GM10847 (cell line): ENCODE measurements around the gene ATP6V0A4.

Source experiments
- POLR2A ChIP-seq: IDR thresholded peaks from 2 replicates; pipeline ENCODE4 v1.6.1; 2011; ENCODE audit not compliant: insufficient read length; ENCODE audit errors: extremely low read depth

ATP6V0A4 gene

DNA sequence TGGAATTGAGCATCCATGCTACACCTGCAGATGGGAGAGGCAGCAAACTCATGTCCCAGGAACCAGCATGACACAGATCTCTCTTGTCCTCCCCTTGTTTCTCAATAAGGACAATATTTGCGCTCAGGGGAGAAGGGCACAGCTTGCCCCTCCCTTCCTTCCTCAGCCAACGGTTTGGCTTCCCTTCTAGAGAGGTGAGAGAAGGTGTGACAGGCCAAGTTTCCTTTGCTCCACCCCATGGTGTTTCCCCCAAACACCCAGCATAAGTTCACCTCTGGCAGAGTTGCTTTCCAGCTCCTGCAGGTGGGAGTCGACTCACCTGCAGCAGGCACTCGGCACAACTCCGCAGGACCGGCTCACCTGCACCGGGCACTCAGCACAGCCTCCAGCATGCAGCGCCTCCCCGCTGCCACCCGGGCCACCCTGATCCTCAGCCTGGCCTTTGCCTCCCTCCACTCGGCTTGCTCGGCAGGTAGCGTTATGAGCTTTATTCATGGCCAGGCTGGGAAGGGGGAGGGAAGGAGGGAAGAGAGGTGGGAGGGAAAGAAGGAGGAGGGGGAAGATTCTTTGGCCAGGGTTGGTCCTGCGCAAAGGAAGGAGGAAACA, at the start of gene ATP6V0A4, which contains the start of gene TMEM213:
TSS of gene ATP6V0A4 (minus strand) at position 482 of the 606 bp plus-strand sequence. CDS start 26,949 bp downstream, outside the sequence.
TSS of gene TMEM213 (plus strand) at position 280 of the 606 bp plus-strand sequence. CDS start at position 391, 111 bp downstream.
- no peak for TF ChIP-seq POLR2A

DNA sequence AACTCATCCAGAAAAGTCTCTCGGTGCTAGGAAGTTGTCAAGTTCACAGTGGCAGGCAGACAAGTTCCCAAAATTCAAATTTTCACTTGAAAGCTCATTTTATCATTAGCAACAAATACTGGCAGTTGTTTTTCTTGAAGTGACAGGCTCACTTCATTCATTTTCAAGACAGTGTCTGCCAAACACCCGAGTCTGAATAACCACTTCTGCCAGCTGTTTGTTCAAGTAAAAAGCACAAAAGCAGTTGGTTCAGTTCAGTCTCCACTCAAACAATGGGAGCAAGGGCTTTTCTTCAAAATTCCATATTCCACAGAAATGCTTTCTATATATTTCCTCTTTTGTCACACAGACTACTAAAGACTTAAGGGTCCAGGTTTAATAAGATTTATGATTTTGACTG, 47.7 kb upstream of the ATP6V0A4 start:
- no peak for TF ChIP-seq POLR2A

DNA sequence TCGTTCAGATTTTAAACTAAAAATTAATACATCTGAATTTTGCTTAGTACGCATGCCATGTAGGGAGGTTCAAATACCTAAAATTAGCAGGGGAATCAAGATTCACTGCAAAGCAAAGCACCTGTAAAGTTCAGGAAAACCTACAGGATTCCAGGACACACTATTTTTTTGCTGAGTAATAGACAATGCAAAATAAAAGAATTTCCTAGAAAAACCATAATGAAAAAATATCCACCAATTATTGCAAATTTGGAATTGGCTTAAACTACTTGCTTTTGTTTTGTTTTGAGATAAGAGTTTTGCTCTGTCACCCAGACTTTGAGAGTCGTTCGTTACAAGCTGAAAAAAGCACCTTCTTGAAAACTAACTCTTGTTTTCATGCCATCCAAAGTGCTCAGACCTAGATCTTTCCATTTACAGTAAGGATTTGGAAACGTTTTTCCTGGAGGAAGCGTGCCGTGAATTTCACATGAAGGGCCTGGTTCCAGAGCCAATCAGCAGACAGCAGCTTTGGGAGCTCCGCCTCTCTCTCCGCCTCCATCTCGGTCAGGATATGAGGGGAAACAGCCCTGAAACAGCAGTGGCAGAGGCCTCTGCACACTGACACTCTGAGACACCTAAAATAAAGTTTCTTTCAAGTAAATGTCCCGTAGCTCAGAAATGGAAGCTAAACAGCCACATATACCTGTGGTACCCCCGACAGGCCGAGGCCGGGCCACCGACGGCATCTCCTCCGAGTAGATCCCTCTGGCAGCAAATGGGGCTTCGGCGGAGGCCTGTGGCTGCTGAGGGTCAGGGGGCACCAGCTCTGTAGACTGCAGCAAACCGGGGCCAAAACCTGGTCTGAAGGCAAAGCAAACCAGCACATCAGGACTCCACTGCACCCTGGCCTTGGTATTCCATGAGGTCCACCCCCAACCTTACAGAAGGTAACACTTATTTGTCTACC, 45.9 kb upstream of the ATP6V0A4 start:
- TF ChIP-seq POLR2A: no peak

DNA sequence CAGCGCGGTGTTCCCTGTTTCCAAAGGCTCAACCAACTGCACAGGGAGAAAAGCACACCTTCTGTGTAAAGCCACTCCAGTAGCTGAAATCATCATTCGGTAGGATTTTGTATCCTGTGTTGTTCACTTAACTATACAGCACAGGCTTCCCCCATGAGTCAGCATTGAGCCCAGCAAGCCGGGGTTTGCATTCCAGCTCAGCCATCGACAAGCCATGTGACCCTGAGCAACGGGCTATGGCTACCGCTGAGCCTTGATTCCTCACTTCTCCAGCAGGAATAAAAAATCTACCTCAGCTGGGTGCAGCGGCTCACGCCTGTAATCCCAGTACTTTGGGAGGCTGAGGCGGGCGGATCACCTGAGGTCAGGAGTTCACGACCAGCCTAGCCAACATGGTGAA, 44.1 kb upstream of the ATP6V0A4 start:
- TF ChIP-seq POLR2A: no peak

DNA sequence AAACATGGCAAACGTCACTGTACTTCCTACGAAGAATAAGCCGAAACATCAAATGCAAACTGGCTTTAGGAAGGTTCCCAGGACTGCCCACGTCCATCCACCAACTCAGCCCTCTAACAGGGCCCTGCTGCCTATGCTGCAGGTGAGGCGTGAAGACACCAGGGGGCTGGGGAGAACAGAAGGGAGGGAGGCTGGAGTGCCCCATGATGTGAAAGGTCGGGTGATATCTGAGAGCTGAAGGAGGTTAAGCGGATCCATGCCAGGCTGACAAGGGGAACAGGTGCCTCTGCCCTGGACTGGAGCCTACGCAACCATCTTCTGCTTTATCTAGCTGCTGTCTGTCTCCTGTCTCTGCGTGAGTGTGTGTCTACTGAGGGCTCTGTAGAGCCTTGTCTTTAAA, 40.2 kb upstream of the ATP6V0A4 start:
- no peak for TF ChIP-seq POLR2A

DNA sequence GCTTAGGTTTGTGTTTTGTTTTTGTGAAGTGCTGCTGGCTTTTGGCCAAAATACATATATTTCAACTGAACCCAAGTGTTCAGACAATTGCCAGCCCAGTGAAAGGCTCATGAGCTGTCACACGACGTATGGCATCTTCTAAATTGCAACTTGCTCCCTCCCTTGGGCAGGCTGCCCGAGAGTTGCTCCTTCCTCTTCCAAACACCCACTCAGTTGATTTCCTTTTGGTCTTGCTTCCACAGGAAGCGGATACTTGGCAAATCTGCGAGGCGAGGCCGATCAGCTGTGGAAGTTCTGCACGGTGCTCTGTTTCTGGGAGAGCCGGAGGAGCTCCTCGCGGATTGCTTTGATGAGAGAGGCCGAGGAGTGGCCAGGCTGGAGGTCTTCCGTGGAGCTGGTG, 39.6 kb upstream of the ATP6V0A4 start:
- TF ChIP-seq POLR2A: no peak

DNA sequence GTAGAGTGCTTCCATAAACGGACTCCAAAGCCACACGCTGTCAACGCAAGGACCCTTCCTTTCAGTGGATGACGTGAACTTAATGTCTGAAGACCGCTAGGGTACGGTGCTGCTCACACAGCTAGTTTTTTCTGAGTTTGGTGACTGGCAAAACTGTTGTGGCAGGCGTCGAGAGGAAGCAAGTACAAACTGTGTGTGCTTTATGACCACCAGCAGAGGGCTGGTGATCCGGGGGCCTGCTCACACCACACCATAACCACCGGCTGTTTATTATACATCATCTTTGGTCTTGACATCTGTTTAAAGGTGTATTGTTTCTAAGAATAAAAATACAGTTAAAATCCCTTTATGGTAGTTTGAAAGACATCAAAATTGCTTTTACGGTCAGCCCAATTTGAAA, 37.1 kb upstream of the ATP6V0A4 start:
- no peak for TF ChIP-seq POLR2A

DNA sequence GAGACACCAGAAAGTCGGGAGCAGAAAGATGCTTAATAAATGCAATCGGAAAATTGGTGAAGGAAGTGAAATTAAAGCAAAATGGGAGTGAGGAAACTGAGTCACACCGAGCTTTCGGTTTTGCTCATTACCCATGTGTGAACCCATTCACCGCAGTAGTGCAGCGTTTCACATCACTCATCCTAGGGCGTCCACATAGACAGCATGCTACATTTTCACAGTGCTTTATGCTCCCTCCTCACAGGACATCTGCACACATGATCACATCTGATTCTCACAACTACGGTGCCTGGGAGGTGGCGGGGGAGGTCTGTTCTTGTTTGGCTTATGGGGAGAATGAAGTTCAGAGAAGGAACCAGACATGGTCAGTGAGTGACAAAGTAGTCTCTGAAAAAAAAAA, 36.6 kb upstream of the ATP6V0A4 start:
- no peak for TF ChIP-seq POLR2A

DNA sequence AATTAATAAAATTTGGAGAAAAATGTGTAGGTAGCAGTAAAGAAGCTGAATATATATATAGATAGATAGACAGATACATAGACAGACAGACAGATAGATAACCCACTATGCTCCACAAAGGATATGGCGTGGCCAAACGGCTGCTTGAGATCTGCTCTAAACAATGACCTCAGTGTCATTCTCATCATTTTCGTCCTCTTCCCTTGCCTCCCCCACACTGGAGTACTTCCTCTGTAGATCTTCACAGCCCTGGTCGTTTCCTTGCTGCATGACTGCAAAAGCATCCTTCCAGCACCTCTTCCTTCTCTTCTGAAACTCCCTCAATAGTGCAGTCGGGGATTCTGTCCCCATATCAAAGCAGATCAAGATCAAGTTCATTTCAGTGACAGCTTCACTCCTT, 35.6 kb upstream of the ATP6V0A4 start:
- no peak for TF ChIP-seq POLR2A

DNA sequence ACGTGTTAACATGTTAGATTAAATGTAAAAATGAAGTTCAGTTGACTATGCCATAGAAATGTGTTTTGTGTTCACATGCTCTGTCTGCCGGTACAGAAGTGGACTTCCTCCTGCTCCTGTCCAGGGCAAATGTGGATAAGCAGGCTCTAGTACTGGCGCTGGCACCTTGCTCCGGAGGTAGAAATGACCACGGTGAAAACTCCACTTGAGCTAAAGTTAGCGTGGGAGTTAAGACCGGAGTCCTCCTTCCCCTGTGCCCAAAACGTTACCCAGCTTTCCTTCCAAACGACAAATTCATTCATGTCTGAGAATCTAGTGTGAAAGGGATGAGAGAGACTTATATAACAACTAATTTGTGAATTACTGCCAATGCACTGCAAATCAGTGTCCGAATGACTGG, 35.0 kb upstream of the ATP6V0A4 start:
- TF ChIP-seq POLR2A: no peak

DNA sequence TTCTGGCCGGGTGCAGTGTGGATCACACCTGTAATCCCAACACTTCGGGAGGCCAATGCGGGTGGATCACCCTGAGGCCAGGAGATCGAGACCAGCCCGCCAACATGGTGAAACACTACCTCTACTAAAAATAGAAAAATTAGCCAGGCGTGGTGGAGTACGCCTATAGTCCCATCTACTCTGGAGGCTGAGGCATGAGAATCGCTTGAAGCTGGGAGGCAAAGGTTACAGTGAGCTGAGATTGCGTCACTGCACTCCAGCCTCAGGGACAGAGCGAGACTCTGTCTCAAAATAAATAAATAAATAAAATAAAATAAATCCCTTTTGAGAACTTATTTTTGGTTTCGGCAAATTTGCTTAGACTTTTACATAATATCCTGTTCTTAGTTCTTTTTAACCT, 31.3 kb upstream of the ATP6V0A4 start:
- no peak for TF ChIP-seq POLR2A

DNA sequence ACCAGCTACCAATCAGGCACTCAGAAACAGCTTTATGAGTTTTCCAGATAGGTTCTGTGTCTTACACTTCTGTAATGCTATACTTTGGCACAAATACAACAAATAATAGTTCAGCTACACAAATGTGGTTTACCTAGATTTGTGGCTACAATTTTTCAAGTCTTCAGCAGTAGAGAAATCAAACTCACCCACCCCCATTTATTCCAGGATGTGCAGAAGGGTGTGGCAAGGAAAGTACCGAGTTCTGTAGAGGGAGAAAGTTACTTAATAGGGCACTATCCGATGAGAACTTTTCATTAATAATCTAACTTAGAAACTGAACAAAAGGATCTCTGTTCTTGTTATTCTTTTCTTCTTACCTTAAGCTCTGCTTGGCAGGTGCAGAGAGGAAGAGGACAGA, 30.3 kb upstream of the ATP6V0A4 start:
- TF ChIP-seq POLR2A: no peak

DNA sequence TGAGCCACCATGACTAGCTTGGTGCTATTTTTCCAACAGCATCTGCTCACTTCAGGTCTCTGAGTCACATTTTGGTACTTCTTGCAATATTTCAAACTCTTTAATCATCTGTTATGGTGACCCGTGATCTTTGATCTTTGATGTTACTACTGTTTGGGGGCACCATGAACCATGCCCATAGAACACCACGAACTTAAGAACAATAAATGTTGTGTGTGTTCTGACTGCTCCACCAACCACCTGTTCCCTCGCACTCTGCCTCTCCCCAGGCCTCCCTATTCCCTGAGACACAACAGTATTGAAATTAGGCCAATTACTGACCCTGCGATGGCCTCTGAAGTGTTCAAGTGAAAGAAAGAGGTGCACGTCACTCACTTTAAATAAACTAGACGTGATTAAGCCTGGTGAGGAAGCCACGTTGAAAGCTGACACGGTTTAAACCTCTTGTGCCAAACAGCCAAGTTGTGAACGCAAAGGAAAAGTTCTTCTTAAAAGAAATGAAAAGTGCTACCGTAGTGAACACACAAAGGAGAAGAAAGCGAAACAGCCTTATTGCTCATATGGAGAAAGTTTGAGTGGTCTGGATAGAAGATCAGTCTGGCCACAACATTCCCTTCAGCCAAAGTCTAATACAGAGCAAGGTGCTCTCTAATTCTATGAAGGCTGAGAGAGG, 27.2 kb upstream of the ATP6V0A4 start:
- TF ChIP-seq POLR2A: no peak

DNA sequence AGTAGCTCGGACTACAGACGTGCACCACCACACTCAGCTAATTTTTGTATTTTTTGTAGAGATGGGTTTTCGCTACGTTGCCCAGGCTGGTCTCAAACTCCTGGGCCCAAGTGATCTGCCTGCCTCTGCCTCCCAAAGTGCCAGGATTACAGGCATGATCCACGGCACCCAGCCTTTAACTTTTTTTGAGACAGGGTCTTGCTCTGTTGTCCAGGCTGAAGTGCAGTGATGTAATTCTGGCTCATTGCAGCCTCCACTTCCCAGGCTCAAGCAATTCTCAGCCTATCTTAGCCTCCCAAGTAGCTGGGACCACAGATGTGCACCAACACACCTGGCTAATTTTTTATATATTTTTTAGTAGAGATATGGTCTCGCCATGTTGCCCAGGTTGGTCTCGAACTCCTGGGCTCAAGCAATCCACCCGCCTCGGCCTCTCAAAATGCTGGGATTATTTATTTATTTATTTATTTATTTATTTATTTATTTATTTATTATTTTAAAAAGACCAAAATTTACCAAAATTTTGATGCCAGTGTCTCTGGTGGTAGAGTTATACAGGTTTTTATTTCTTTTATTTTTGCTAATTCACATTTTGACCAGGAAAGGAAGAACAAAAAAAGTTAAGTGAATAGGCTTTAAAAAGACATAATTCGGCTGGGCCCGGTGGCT, 25.0 kb upstream of the ATP6V0A4 start:
- no peak for TF ChIP-seq POLR2A

DNA sequence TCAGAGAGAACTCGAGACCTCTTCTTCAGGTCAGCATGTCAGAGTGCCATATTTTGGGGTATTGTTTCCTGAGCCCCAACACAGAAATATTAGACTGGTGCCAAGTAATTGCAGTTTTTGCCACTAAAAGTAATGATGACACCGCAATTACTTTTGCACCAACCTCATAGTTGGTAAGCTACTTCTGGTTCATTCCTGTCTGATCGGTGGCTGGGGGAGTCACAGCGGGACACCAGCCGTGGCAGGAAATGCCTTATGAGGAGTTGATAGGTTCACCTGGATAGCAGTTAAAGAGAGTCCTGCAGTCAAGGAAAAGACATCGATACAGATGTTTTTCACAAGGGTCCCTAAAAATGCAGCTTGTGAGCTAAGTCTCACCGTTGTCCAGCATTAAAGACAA, 23.9 kb upstream of the ATP6V0A4 start:
- TF ChIP-seq POLR2A: no peak
